ENCODE measurements around the gene SLC25A38. TPM values are rescaled to one million over a fixed set of nuclear protein-coding genes. Genes with fewer than 3 reads are reported as not detected.

Gene SLC25A38
- total and polyA plus RNA-seq, 9 of the 15 experiments (the other 6 are each of a cell fraction or from before 2014, with no cell fraction given): 13.5 to 51.1 (median 30.6) TPM

DNA sequence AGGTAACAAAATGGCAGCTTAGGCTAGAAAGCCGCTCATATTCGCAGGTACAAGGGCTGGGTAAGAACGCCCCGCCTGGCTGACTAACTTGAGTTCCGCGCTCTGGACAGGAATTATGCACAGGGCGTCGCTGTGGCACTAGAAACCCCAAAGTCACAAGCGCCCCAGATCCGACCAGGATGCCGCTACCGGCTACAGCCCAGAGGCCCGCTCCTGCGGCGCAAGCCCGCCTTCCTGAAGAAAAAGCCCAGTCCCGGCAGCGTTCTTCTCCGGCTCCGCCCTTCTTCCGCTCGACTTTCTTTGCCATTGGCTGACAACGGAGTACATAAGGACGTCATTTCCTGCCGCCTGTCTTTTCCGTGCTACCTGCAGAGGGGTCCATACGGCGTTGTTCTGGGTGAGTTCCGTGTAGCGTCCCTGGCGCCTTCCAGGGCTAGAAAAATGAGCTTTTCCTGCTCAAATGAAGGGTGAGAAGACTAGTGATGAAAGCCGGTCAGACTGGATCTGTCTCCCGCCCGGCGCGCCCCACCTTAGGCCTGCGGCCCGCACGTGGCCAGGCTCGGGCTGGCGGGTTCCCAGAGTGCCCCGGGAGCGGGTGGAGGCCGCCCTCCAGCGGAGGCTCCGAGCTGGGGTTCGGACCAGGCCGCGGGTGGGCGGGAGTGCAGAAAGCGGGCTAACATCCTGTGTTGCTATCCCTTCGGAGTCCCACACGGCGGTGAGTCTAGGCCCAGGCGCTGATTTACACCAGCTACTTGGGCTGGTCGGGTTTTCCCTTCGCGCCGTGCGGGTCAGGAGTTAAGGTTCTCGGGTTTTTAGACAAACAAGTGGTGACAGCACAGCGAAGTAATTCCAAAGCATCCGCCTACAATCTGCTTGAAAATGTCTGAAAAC lies 23.4 kb downstream of the SLC25A38 start, which contains the start of gene RPSA (continued):
- TF ChIP-seq, protein P1, sequence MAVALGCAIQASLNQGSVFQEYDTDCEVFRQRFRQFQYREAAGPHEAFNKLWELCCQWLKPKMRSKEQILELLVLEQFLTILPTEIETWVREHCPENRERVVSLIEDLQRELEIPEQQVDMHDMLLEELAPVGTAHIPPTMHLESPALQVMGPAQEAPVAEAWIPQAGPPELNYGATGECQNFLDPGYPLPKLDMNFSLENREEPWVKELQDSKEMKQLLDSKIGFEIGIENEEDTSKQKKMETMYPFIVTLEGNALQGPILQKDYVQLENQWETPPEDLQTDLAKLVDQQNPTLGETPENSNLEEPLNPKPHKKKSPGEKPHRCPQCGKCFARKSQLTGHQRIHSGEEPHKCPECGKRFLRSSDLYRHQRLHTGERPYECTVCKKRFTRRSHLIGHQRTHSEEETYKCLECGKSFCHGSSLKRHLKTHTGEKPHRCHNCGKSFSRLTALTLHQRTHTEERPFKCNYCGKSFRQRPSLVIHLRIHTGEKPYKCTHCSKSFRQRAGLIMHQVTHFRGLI (CRISPR knock-in tag; IDR thresholded peaks at IDR 0.05): no peak
- TF ChIP-seq MAFF (IDR thresholded peaks at IDR 0.05; ENCODE audit: low read length) (no peak), RBM15 (IDR thresholded peaks at IDR 0.05; ENCODE audit: insufficient read depth, low read length) (no peak), MYC (IDR thresholded peaks at IDR 0.05; ENCODE audit: low read depth, low read length) (peak; percentile 100), MYC (CRISPR knock-in tag; IDR thresholded peaks at IDR 0.05; ENCODE audit: borderline replicate concordance, low read depth) (peak; percentile 100), NUFIP1 (IDR thresholded peaks at IDR 0.05; ENCODE audit: partially characterized antibody) (no peak), MEIS2 (IDR thresholded peaks at IDR 0.05; ENCODE audit: partially characterized antibody) (no peak), NR2C2 (CRISPR knock-in tag; IDR thresholded peaks at IDR 0.05) (peak; percentile 66), NR2C2 (tag; IDR thresholded peaks at IDR 0.05) (peak; percentile 73), POLR2B (IDR thresholded peaks at IDR 0.05; ENCODE audit: low read depth, partially characterized antibody) (peak; percentile 99), SMAD1 (IDR thresholded peaks at IDR 0.05; ENCODE audit: low read depth, low read length, partially characterized antibody) (peak; percentile 95)
- TF ChIP-seq, protein P2, sequence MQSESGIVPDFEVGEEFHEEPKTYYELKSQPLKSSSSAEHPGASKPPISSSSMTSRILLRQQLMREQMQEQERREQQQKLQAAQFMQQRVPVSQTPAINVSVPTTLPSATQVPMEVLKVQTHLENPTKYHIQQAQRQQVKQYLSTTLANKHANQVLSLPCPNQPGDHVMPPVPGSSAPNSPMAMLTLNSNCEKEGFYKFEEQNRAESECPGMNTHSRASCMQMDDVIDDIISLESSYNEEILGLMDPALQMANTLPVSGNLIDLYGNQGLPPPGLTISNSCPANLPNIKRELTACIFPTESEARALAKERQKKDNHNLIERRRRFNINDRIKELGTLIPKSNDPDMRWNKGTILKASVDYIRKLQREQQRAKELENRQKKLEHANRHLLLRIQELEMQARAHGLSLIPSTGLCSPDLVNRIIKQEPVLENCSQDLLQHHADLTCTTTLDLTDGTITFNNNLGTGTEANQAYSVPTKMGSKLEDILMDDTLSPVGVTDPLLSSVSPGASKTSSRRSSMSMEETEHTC (IDR thresholded peaks at IDR 0.05): peak; percentile 54; the same call in 1 of the 2 replicates
- TF ChIP-seq, protein P3, sequence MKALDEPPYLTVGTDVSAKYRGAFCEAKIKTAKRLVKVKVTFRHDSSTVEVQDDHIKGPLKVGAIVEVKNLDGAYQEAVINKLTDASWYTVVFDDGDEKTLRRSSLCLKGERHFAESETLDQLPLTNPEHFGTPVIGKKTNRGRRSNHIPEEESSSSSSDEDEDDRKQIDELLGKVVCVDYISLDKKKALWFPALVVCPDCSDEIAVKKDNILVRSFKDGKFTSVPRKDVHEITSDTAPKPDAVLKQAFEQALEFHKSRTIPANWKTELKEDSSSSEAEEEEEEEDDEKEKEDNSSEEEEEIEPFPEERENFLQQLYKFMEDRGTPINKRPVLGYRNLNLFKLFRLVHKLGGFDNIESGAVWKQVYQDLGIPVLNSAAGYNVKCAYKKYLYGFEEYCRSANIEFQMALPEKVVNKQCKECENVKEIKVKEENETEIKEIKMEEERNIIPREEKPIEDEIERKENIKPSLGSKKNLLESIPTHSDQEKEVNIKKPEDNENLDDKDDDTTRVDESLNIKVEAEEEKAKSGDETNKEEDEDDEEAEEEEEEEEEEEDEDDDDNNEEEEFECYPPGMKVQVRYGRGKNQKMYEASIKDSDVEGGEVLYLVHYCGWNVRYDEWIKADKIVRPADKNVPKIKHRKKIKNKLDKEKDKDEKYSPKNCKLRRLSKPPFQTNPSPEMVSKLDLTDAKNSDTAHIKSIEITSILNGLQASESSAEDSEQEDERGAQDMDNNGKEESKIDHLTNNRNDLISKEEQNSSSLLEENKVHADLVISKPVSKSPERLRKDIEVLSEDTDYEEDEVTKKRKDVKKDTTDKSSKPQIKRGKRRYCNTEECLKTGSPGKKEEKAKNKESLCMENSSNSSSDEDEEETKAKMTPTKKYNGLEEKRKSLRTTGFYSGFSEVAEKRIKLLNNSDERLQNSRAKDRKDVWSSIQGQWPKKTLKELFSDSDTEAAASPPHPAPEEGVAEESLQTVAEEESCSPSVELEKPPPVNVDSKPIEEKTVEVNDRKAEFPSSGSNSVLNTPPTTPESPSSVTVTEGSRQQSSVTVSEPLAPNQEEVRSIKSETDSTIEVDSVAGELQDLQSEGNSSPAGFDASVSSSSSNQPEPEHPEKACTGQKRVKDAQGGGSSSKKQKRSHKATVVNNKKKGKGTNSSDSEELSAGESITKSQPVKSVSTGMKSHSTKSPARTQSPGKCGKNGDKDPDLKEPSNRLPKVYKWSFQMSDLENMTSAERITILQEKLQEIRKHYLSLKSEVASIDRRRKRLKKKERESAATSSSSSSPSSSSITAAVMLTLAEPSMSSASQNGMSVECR (CRISPR knock-in tag; IDR thresholded peaks at IDR 0.05): peak; percentile 98
- TF ChIP-seq, protein P4, sequence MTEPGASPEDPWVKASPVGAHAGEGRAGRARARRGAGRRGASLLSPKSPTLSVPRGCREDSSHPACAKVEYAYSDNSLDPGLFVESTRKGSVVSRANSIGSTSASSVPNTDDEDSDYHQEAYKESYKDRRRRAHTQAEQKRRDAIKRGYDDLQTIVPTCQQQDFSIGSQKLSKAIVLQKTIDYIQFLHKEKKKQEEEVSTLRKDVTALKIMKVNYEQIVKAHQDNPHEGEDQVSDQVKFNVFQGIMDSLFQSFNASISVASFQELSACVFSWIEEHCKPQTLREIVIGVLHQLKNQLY (CRISPR knock-in tag; conservative IDR thresholded peaks at IDR 0.05): peak in 1 of 2 experiments; percentile 52; a peak in 1 of 4 replicates
- TF ChIP-seq, protein P5, sequence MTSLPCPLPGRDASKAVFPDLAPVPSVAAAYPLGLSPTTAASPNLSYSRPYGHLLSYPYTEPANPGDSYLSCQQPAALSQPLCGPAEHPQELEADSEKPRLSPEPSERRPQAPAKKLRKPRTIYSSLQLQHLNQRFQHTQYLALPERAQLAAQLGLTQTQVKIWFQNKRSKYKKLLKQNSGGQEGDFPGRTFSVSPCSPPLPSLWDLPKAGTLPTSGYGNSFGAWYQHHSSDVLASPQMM (CRISPR knock-in tag; IDR thresholded peaks at IDR 0.05): no peak
- TF ChIP-seq, protein P6, sequence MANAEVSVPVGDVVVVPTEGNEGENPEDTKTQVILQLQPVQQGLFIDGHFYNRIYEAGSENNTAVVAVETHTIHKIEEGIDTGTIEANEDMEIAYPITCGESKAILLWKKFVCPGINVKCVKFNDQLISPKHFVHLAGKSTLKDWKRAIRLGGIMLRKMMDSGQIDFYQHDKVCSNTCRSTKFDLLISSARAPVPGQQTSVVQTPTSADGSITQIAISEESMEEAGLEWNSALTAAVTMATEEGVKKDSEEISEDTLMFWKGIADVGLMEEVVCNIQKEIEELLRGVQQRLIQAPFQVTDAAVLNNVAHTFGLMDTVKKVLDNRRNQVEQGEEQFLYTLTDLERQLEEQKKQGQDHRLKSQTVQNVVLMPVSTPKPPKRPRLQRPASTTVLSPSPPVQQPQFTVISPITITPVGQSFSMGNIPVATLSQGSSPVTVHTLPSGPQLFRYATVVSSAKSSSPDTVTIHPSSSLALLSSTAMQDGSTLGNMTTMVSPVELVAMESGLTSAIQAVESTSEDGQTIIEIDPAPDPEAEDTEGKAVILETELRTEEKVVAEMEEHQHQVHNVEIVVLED (CRISPR knock-in tag; IDR thresholded peaks at IDR 0.05): 0 out of 2 replicates have a peak, but pooled peaks have one; percentile 38

Measured in K562 (cell line).